Tibial nerve (tissue), 4 donors: ENCODE data around the gene NRXN3.

Experiments
- CTCF ChIP-seq, 5 experiments: fragments of 200-600 bp in 3 of 5; fragments of 450-650 bp in 2 of 5; sonication (generic) in 3 of 5; IDR thresholded peaks; one replicate each; pipeline ENCODE4 v1.5.1; 2016 to 2019; ENCODE audit warnings: antibody characterized with exemption in 5 of 5, mild to moderate bottlenecking in 3 of 5, moderate library complexity in 2 of 5
- EP300 ChIP-seq, 2 donors: sonication (generic); formaldehyde crosslinking; IDR thresholded peaks; one replicate each; pipeline ENCODE4 v1.6.1; 2017; ENCODE audit warnings: antibody characterized with exemption in 2 of 2, mild to moderate bottlenecking in 1 of 2
- POLR2A ChIP-seq, 2 donors: fragments of 450-650 bp; IDR thresholded peaks; one replicate each; pipeline ENCODE4 v1.6.1; 2017; ENCODE audit warnings: antibody characterized with exemption in 2 of 2, mild to moderate bottlenecking in 2 of 2, moderate library complexity in 2 of 2

- TF ChIP-seq POLR2A (IDR thresholded peaks at IDR 0.05) (no peak), CTCF (IDR thresholded peaks at IDR 0.05) (no peak), EP300 (IDR thresholded peaks at IDR 0.05) (no peak)
Measured at GRCh38 chr14:79180656-79181055, 1010.5 kb downstream of the NRXN3 start.
